ENCODE measurements around the gene KCNMA1.

GRCh38 chr10:77297393-77297739 lies 340.2 kb downstream of the KCNMA1 start:
- TF ChIP-seq POLR2AphosphoS5 (IDR thresholded peaks at IDR 0.05) = no peak
- no peak for TF ChIP-seq POLR2A (IDR thresholded peaks at IDR 0.05; ENCODE audit: low read depth)
- TF ChIP-seq, protein P1, sequence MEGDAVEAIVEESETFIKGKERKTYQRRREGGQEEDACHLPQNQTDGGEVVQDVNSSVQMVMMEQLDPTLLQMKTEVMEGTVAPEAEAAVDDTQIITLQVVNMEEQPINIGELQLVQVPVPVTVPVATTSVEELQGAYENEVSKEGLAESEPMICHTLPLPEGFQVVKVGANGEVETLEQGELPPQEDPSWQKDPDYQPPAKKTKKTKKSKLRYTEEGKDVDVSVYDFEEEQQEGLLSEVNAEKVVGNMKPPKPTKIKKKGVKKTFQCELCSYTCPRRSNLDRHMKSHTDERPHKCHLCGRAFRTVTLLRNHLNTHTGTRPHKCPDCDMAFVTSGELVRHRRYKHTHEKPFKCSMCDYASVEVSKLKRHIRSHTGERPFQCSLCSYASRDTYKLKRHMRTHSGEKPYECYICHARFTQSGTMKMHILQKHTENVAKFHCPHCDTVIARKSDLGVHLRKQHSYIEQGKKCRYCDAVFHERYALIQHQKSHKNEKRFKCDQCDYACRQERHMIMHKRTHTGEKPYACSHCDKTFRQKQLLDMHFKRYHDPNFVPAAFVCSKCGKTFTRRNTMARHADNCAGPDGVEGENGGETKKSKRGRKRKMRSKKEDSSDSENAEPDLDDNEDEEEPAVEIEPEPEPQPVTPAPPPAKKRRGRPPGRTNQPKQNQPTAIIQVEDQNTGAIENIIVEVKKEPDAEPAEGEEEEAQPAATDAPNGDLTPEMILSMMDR (IDR thresholded peaks at IDR 0.05) = no peak
- TF ChIP-seq EP300 (IDR thresholded peaks at IDR 0.05) = no peak
